Airway epithelial cell (primary cell): ENCODE results near the gene SLCO4C1. TPM values are rescaled to one million over a fixed set of nuclear protein-coding genes. Genes with fewer than 3 reads are reported as not detected.

Experiments used
- total RNA-seq: library from RNA; depleted of rRNA; stranded (reverse); fragments of >200 nt; gene quantifications from 2 replicates; pipeline ENCODE4 v1.2.3, GENCODE V29; 2015

SLCO4C1 gene, protein sequence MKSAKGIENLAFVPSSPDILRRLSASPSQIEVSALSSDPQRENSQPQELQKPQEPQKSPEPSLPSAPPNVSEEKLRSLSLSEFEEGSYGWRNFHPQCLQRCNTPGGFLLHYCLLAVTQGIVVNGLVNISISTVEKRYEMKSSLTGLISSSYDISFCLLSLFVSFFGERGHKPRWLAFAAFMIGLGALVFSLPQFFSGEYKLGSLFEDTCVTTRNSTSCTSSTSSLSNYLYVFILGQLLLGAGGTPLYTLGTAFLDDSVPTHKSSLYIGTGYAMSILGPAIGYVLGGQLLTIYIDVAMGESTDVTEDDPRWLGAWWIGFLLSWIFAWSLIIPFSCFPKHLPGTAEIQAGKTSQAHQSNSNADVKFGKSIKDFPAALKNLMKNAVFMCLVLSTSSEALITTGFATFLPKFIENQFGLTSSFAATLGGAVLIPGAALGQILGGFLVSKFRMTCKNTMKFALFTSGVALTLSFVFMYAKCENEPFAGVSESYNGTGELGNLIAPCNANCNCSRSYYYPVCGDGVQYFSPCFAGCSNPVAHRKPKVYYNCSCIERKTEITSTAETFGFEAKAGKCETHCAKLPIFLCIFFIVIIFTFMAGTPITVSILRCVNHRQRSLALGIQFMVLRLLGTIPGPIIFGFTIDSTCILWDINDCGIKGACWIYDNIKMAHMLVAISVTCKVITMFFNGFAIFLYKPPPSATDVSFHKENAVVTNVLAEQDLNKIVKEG
- under 0.01 and 0.21 TPM in 2 replicates for total RNA-seq

GRCh38 chr5:102296178-102296817, at the start of gene SLCO4C1:
Gene SLCO4C1 (minus strand): TSS chr5:102296284. CDS start chr5:102296262, 22 bp downstream.

Other genes starting within 250 kb of the SLCO4C1 start
- gene SLCO6A1, start 202.7 kb upstream of the SLCO4C1 start, total RNA-seq = 0.14 TPM in 1 of 2 replicates, not detected in the other